Calu3 (cell line): ENCODE measurements around the gene FAM13A. TPM values are rescaled to one million over a fixed set of nuclear protein-coding genes. Genes with fewer than 3 reads are reported as not detected.

Source experiments
- BruUV-seq: library from RNA; stranded (reverse); fragments of 400-500 nt; replicated peaks from 2 replicates; lab custom pipeline; 2021; lab: Mats Ljungman, UMichigan
- CTCF ChIA-PET: fragments of 300-600 bp; sonication (Branson Sonifier 250); formaldehyde crosslinking; loops from one replicate; lab custom pipeline; 2022; ENCODE audit warnings: antibody characterized with exemption; lab: Charles Lee
- DNase-seq: peaks from one replicate; pipeline ENCODE4 v3.0.0; 2022
- H3K27ac Mint-ChIP-seq: one replicate; pipeline ENCODE4 v1.8.0; 2022; ENCODE audit warnings: mixed read lengths; ENCODE audit not compliant: unreplicated experiment
- H3K27me3 Mint-ChIP-seq: one replicate; pipeline ENCODE4 v1.8.0; 2022; ENCODE audit warnings: mixed read lengths; ENCODE audit not compliant: unreplicated experiment
- H3K36me3 Mint-ChIP-seq: one replicate; pipeline ENCODE4 v1.8.0; 2022; ENCODE audit warnings: mild to moderate bottlenecking, moderate library complexity, mixed read lengths; ENCODE audit not compliant: insufficient read depth, unreplicated experiment
- H3K4me1 Mint-ChIP-seq: one replicate; pipeline ENCODE4 v1.8.0; 2022; ENCODE audit warnings: mild to moderate bottlenecking, low read depth, mixed read lengths; ENCODE audit not compliant: unreplicated experiment
- H3K4me3 Mint-ChIP-seq: one replicate; pipeline ENCODE4 v1.8.0; 2022; ENCODE audit warnings: mild to moderate bottlenecking, low read depth, moderate library complexity, mixed read lengths; ENCODE audit not compliant: unreplicated experiment
- H3K9me3 Mint-ChIP-seq: one replicate; pipeline ENCODE4 v1.8.0; 2022; ENCODE audit warnings: low read depth, mixed read lengths; ENCODE audit not compliant: unreplicated experiment
- intact Hi-C: fragments of 100-400 bp; cut with micrococcal nuclease; formaldehyde crosslinking; loops from one replicate; pipeline ENCODE4 v1.10.0; 2022; ENCODE audit not compliant: unreplicated experiment
- total RNA-seq: library from RNA; stranded (reverse); gene quantifications from 2 replicates; pipeline ENCODE4 v1.2.3, GENCODE V29; 2022
- TF ChIP-seq, protein P1 (sequence below): fragments of 200-600 bp; IDR thresholded peaks from one replicate; pipeline ENCODE4 v1.8.0; 2022; ENCODE audit warnings: antibody characterized with exemption; ENCODE audit not compliant: unreplicated experiment

The FAM13A gene
- total RNA-seq, 1 experiment from 2014 or later, result 13.5 TPM

DNA sequence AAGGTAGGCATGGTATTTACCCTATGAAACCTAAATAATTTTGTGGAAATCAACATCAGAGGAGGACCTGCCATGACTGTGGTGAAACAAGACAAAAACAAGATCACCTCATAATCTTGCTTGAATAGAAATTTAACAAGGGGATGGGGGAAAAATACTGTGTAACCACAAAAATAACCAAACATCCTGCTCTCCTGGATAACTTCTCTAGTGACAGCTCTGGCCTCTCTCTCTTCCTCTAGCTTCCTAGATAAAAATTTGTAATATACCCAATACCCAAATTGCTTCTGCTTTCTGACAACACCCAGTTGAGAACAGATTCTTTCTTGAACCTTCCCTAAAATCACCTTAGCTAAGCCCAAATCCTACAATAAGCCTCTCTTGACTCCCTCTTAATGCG lies 42.5 kb upstream of the FAM13A start:
- CTCF ChIA-PET, result no interaction called here
- Mint-ChIP-seq H3K4me1 (no peaks in the 10 kb centered on the region), H3K36me3 (no peaks in the 10 kb centered on the region), H3K27ac (no peak overlapping the region), H3K9me3 (no peaks in the 10 kb centered on the region), H3K27me3 (no peaks in the 10 kb centered on the region), H3K4me3 (no peak overlapping the region)
- BruUV-seq, result no TSS peak
- intact Hi-C loops, result no loop called here
- DNase-seq, result no peak
- TF ChIP-seq, protein P1, sequence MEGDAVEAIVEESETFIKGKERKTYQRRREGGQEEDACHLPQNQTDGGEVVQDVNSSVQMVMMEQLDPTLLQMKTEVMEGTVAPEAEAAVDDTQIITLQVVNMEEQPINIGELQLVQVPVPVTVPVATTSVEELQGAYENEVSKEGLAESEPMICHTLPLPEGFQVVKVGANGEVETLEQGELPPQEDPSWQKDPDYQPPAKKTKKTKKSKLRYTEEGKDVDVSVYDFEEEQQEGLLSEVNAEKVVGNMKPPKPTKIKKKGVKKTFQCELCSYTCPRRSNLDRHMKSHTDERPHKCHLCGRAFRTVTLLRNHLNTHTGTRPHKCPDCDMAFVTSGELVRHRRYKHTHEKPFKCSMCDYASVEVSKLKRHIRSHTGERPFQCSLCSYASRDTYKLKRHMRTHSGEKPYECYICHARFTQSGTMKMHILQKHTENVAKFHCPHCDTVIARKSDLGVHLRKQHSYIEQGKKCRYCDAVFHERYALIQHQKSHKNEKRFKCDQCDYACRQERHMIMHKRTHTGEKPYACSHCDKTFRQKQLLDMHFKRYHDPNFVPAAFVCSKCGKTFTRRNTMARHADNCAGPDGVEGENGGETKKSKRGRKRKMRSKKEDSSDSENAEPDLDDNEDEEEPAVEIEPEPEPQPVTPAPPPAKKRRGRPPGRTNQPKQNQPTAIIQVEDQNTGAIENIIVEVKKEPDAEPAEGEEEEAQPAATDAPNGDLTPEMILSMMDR, result no peak

- TF ChIP-seq, protein P1, result no peak
- no TSS peak for BruUV-seq
- Mint-ChIP-seq H3K4me3 (no peak overlapping the region), H3K4me1 (no peaks in the 10 kb centered on the region), H3K27ac (no peak overlapping the region), H3K27me3 (no peaks in the 10 kb centered on the region), H3K9me3 (no peaks in the 10 kb centered on the region), H3K36me3 (no peaks in the 10 kb centered on the region)
- CTCF ChIA-PET, result no interaction called here
- intact Hi-C loops, result no loop called here
- no peak for DNase-seq
Observed at GRCh38 chr4:89099034-89099433, 42.0 kb upstream of the FAM13A start.

DNA sequence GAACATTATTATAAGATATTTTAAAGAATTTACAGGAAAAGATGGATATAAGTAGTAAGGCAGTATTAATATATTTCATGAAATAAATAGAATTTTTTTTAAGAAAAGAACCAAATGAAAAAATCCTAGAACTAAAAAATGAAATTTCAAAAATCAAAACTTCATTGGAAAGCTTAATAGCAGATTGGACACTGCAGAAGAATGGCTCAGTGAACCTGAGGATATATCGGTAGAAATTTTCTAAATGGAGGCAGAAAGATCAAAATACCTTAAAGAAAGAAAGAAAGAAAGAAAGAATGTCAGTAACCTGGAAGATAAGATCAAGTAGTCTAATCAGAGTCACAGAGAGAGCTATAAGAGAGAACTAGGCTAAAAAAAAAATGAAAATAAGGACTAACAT lies 21.3 kb upstream of the FAM13A start:
- intact Hi-C loops, result no loop called here
- BruUV-seq, result no TSS peak
- CTCF ChIA-PET, result no interaction called here
- H3K4me1 Mint-ChIP-seq, result no peaks in the 10 kb centered on the region
- H3K27ac Mint-ChIP-seq, result no peak overlapping the region
- H3K4me3 Mint-ChIP-seq, result no peak overlapping the region
- no peaks in the 10 kb centered on the region for H3K27me3 Mint-ChIP-seq
- H3K36me3 Mint-ChIP-seq, result no peaks in the 10 kb centered on the region
- no peak for DNase-seq
- H3K9me3 Mint-ChIP-seq, result no peaks in the 10 kb centered on the region
- TF ChIP-seq, protein P1, result no peak

DNA sequence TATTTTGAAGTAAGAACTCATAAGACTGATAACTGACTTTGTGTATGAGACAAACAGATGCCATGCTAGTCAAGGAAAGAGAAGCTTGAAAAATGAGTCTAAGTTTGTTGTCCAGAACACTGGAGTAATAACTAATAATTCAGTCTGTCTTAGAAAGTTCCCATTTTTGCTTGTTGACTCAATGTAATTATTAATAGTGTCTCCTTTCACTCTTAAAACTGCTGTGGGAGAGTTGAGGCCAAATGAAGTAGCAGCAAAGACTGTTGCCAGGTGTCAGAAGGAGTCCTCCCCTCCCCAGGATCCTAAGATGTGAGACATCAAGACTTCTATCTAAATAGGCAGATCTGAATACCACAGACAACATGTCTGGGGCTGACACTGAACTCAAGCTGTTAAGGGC lies 20.8 kb upstream of the FAM13A start:
- intact Hi-C loops, result no loop called here
- H3K9me3 Mint-ChIP-seq, result no peaks in the 10 kb centered on the region
- TF ChIP-seq, protein P1, result no peak
- no peaks in the 10 kb centered on the region for H3K36me3 Mint-ChIP-seq
- H3K27me3 Mint-ChIP-seq, result no peaks in the 10 kb centered on the region
- DNase-seq, result no peak
- CTCF ChIA-PET, result no interaction called here
- H3K4me3 Mint-ChIP-seq, result no peak overlapping the region
- no peak overlapping the region for H3K27ac Mint-ChIP-seq
- no TSS peak for BruUV-seq
- H3K4me1 Mint-ChIP-seq, result no peaks in the 10 kb centered on the region
